SK-N-MC (cell line): Measurements from ENCODE around the gene TXK.
A peak's percentile ranks its signal among the peaks of the same experiment; 100 is the strongest.
"Not testable (repeated sequence)": the region's sequence is repeated elsewhere in the genome, so short reads cannot be mapped to it uniquely, and the experiment has no call there.

Experiments
- DNase-seq: peaks from one replicate; pipeline ENCODE4 v3.0.0-alpha.2; 2011; ENCODE audit warnings: low read depth, low spot score
- H3K27ac ChIP-seq: fragments of 200-600 bp; sonication (generic); 2 replicates; pipeline ENCODE4 v1.5.1; 2016; ENCODE audit warnings: mixed run types
- H3K36me3 ChIP-seq: fragments of 200-600 bp; sonication (generic); 2 replicates; pipeline ENCODE4 v1.6.1; 2017; ENCODE audit warnings: antibody characterized with exemption, low read length, mixed read lengths; ENCODE audit not compliant: insufficient read depth
- H3K4me3 ChIP-seq: fragments of 200-600 bp; sonication (generic); 2 replicates; pipeline ENCODE4 v1.5.1; 2016
- H3K9ac ChIP-seq: fragments of 200-600 bp; sonication (generic); 2 replicates; pipeline ENCODE4 v1.8.0; 2017; ENCODE audit warnings: mixed run types, mixed read lengths; ENCODE audit not compliant: insufficient read length
- H3K9me3 ChIP-seq: fragments of 200-600 bp; sonication (generic); 2 replicates; pipeline ENCODE4 v1.6.1; 2017; ENCODE audit warnings: low read depth, mild to moderate bottlenecking, antibody characterized with exemption, low read length, moderate library complexity, mixed read lengths
- EZH2 ChIP-seq: fragments of 200-600 bp; sonication (generic); IDR thresholded peaks from one replicate; pipeline ENCODE4 v1.6.1; 2017; ENCODE audit warnings: antibody characterized with exemption
- FOXP2 ChIP-seq: optimal IDR thresholded peaks from 2 replicates; pipeline ENCODE3; 2011; ENCODE audit warnings: mild to moderate bottlenecking, moderate library complexity; ENCODE audit not compliant: insufficient read depth; ENCODE audit errors: extremely low read length, control extremely low read depth
- POLR2AphosphoS5 ChIP-seq: IDR thresholded peaks from 2 replicates; pipeline ENCODE4 v1.6.1; 2012; ENCODE audit warnings: mild to moderate bottlenecking, low read depth, low read length, borderline replicate concordance

Gene TXK

DNA sequence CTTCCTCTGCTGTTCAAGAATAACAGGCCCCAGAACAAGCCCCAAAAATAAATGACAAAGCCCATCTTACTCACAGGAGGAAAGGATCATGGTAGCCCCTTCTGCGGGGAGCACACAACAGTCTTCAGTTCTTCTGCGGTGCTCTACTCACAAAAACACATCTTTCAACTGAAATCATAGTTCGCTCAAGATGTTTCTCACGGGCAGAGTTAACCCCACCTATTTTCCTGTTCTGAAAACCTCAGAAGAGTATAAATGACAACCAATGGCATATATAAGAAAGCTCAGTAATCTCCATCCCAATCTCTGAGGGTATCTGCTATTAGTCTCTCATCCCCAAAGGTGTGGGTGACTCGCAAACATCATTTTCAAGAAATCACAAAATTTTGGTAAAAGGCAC lies at the start of gene TXK:
Gene TXK (minus strand): TSS at position 170 of the 400 bp plus-strand sequence. CDS start 80 bp downstream, at position 90.
- no peak within 1 kb of the TSS for H3K9ac ChIP-seq
- no peak for DNase-seq
- TF ChIP-seq EZH2 (no peak), POLR2AphosphoS5 (no peak), FOXP2 (no peak)
- H3K36me3 ChIP-seq = no peaks in the 10 kb centered on the region
- H3K27ac ChIP-seq = no peak within 1 kb of the TSS
- no peak within 1 kb of the TSS for H3K4me3 ChIP-seq
- H3K9me3 ChIP-seq = no peaks in the 10 kb centered on the region

- Histone ChIP-seq H3K36me3 (no peaks in the 10 kb centered on the region), H3K27ac (no peak overlapping the region), H3K4me3 (no peak overlapping the region), H3K9me3 (no peaks in the 10 kb centered on the region), H3K9ac (no peak overlapping the region)
- no peak for DNase-seq
- TF ChIP-seq EZH2 (no peak), FOXP2 (no peak), POLR2AphosphoS5 (no peak)
These were observed 46.2 kb upstream of the TXK start for GRCh38 chr4:48180234-48180633.

GRCh38 chr4:48178931-48179330 lies 44.9 kb upstream of the TXK start:
- TF ChIP-seq FOXP2 = no peak
- no peak for TF ChIP-seq EZH2
- TF ChIP-seq POLR2AphosphoS5 = no peak
- Histone ChIP-seq H3K9me3 (no peaks in the 10 kb centered on the region), H3K9ac (no peak overlapping the region), H3K36me3 (no peaks in the 10 kb centered on the region), H3K27ac (no peak overlapping the region), H3K4me3 (no peak overlapping the region)
- no peak for DNase-seq

- Histone ChIP-seq H3K27ac (no peak overlapping the region), H3K4me3 (no peak overlapping the region), H3K9me3 (no peaks in the 10 kb centered on the region), H3K36me3 (no peaks in the 10 kb centered on the region), H3K9ac (no peak overlapping the region)
- no peak for DNase-seq
- no peak for TF ChIP-seq POLR2AphosphoS5
- no peak for TF ChIP-seq EZH2
- no peak for TF ChIP-seq FOXP2
These were observed 41.8 kb upstream of the TXK start for GRCh38 chr4:48175806-48176205.

GRCh38 chr4:48175328-48175727 lies 41.3 kb upstream of the TXK start:
- H3K27ac ChIP-seq = no peak overlapping the region
- H3K9ac ChIP-seq = no peak overlapping the region
- no peaks in the 10 kb centered on the region for H3K9me3 ChIP-seq
- no peak for DNase-seq
- TF ChIP-seq POLR2AphosphoS5 (no peak), EZH2 (no peak), FOXP2 (no peak)
- no peak overlapping the region for H3K4me3 ChIP-seq
- no peaks in the 10 kb centered on the region for H3K36me3 ChIP-seq

DNA sequence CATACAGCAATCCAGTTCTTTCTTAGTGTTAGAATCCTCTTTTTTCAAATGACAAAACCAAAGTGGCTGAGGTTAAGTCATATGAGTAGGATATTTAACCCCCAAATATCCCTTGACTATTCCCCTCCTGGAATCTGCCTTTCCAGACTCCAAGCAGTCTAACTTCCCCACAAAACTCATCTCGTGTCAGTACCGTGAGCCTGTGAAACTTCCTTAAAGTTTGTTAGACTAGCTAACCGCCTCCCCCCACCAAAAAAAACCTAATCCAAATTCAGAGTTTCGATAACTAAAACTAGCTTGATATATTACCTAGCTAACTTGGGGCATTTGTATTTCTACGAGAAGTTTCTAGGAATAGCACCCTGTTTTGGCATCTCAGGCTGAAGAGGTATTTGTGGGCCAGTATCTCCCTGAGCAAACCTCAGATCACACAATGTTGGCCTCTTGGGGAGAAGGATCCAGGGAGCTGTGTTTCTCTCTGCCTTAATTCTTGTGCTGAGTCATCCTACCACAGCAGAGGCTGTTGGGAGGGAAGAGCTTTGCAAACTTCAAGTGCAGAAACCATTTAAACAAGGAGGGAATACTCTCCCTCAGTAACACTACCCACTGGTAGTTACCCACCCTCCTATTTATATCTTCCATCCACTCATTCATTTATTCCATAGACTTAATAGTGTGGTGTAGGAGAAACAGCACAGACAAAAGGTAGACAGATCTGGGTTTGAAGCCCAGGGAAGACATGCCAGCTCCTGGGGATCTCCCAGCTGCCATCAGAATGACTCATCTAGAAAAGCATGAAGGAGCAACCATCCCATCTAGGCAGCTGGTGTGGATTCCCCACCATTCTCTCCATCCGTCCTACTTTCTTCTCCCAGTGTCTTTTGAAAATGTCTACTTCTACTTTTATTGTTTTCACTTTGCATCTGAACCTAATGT lies 39.3 kb upstream of the TXK start:
- Histone ChIP-seq H3K9me3 (no peaks in the 10 kb centered on the region), H3K4me3 (no peak overlapping the region), H3K9ac (no peak overlapping the region), H3K36me3 (no peaks in the 10 kb centered on the region), H3K27ac (0 out of 2 replicates have a peak overlapping the region, but pooled peaks have one; percentile 27)
- DNase-seq = no peak
- no peak for TF ChIP-seq FOXP2
- no peak for TF ChIP-seq EZH2
- no peak for TF ChIP-seq POLR2AphosphoS5

DNA sequence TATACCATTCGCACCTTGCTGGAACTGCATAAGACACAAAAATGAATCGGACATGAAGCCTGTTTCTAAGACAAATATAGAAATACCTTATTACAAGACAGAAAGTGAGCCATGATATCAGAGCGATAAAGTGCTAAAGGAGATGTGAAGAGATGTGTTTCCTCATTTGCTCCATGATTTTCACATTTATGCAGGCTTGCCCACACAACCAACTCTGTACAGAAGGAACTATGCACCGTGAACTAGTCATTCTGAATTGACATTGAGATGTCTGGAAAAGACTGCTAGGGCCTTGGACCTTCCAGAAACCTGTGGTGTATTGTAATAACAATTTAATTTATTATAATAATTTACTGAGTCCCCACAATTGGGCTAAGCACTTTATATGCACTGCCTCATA lies 38.6 kb upstream of the TXK start:
- no peaks in the 10 kb centered on the region for H3K36me3 ChIP-seq
- no peak for DNase-seq
- H3K9ac ChIP-seq = no peak overlapping the region
- H3K9me3 ChIP-seq = no peaks in the 10 kb centered on the region
- no peak overlapping the region for H3K4me3 ChIP-seq
- no peak overlapping the region for H3K27ac ChIP-seq
- TF ChIP-seq POLR2AphosphoS5 = no peak
- TF ChIP-seq EZH2 = no peak
- TF ChIP-seq FOXP2 = no peak

- TF ChIP-seq FOXP2 (no peak), POLR2AphosphoS5 (no peak), EZH2 (no peak)
- Histone ChIP-seq H3K4me3 (no peak overlapping the region), H3K9me3 (no peaks in the 10 kb centered on the region), H3K27ac (no peak overlapping the region), H3K9ac (no peak overlapping the region), H3K36me3 (no peaks in the 10 kb centered on the region)
- no peak for DNase-seq
These were observed 35.6 kb upstream of the TXK start for GRCh38 chr4:48169636-48170035.

DNA sequence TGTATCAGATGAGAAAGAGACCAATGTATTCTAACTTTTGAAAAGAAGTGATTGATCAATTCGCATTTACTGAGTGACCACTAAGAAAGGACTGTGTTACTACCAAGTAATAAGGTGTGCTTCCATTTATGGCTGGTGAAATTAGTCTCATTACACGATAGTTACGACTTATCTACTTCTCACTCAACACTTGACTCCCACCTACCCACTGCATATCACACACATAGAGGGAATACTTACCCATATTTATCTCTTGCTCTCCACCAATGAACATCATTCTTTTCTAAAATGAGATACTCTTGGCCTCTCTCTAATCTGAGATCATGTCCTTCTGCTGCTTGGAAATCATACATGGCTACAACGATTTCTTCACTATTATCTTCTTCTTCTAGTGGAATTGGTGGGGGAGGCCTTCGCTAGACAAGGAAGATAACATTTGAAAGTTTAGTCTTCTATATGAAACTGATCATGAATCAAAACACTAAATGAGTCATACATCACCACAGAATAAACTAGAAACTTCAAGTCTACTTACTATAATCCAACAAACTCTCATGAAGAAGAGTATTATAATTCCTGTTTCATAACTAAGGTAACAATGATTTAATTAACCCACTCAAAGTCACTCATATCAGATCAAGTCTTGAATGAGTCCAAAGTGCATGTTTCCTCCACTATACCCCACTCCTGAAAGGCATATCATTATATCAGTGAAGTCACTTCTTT lies 33.7 kb upstream of the TXK start:
- no peak for DNase-seq
- Histone ChIP-seq H3K36me3 (no peaks in the 10 kb centered on the region), H3K27ac (no peak overlapping the region), H3K9ac (no peak overlapping the region), H3K9me3 (no peaks in the 10 kb centered on the region), H3K4me3 (no peak overlapping the region)
- TF ChIP-seq FOXP2 (no peak), EZH2 (no peak), POLR2AphosphoS5 (no peak)

DNA sequence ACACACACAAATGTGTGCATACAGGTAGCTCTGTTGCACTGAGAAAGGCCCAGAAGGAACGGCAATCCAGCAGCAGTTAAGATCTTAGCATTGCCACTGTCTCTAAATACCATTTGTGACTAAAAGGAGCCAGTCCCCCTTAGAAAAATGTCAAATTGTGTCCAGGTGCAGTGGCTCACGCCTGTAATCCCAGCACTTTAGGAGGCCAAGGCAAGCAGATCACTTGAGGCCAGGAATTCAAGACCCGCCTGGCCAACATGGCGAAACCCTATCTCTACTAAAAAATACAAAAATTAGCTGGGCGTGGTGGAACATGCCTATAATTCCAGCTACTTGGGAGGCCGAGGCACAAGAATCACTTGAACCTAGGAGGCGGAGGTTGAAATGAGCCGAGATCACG lies 30.5 kb upstream of the TXK start:
- H3K36me3 ChIP-seq, H3K9ac ChIP-seq, H3K4me3 ChIP-seq, DNase-seq, H3K27ac ChIP-seq, H3K9me3 ChIP-seq: not testable (repeated sequence)
